ENCODE measurements around the gene PCP4L1.

Gene PCP4L1

GRCh38 chr1:161324020-161324419, 65.5 kb downstream of the PCP4L1 start:
- no peak overlapping the region for H3K4me3 ChIP-seq (ENCODE audit: low read depth, low read length)
- no peak for DNase-seq (ENCODE audit: low read depth)
- TF ChIP-seq, protein P1, sequence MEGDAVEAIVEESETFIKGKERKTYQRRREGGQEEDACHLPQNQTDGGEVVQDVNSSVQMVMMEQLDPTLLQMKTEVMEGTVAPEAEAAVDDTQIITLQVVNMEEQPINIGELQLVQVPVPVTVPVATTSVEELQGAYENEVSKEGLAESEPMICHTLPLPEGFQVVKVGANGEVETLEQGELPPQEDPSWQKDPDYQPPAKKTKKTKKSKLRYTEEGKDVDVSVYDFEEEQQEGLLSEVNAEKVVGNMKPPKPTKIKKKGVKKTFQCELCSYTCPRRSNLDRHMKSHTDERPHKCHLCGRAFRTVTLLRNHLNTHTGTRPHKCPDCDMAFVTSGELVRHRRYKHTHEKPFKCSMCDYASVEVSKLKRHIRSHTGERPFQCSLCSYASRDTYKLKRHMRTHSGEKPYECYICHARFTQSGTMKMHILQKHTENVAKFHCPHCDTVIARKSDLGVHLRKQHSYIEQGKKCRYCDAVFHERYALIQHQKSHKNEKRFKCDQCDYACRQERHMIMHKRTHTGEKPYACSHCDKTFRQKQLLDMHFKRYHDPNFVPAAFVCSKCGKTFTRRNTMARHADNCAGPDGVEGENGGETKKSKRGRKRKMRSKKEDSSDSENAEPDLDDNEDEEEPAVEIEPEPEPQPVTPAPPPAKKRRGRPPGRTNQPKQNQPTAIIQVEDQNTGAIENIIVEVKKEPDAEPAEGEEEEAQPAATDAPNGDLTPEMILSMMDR (IDR thresholded peaks at IDR 0.05; ENCODE audit: insufficient read depth, low read depth, low read length, missing control alignments) = no peak

DNA sequence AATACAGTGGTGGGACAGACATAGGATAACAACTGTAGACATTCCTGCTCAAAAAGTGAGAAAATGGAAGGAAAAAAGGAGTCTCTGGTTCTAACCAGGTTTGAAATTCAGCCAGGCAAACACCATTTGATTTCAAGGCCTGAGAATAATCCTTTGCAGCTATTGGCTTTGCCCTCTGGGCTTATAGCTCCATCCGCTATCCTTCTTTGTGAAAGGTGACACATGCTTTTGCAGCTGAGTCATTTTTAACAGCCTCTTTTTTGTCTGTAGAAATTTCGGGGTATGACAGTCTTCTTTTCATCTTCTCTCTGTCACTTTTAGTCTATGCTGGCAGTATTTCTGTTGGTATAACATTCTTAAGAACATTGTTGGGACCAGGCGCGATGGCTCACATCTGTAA, 71.8 kb downstream of the PCP4L1 start:
- no peak for DNase-seq (ENCODE audit: low read depth)
- TF ChIP-seq, protein P1 (IDR thresholded peaks at IDR 0.05; ENCODE audit: insufficient read depth, low read depth, low read length, missing control alignments) = no peak
- H3K4me3 ChIP-seq (ENCODE audit: low read depth, low read length) = no peak overlapping the region

GRCh38 chr1:161333166-161333565, 74.6 kb downstream of the PCP4L1 start:
- no peak overlapping the region for H3K4me3 ChIP-seq (ENCODE audit: low read depth, low read length)
- TF ChIP-seq, protein P1 (IDR thresholded peaks at IDR 0.05; ENCODE audit: insufficient read depth, low read depth, low read length, missing control alignments) = no peak
- no peak for DNase-seq (ENCODE audit: low read depth)
